ENCODE measurements around the gene RAB31.

DNA sequence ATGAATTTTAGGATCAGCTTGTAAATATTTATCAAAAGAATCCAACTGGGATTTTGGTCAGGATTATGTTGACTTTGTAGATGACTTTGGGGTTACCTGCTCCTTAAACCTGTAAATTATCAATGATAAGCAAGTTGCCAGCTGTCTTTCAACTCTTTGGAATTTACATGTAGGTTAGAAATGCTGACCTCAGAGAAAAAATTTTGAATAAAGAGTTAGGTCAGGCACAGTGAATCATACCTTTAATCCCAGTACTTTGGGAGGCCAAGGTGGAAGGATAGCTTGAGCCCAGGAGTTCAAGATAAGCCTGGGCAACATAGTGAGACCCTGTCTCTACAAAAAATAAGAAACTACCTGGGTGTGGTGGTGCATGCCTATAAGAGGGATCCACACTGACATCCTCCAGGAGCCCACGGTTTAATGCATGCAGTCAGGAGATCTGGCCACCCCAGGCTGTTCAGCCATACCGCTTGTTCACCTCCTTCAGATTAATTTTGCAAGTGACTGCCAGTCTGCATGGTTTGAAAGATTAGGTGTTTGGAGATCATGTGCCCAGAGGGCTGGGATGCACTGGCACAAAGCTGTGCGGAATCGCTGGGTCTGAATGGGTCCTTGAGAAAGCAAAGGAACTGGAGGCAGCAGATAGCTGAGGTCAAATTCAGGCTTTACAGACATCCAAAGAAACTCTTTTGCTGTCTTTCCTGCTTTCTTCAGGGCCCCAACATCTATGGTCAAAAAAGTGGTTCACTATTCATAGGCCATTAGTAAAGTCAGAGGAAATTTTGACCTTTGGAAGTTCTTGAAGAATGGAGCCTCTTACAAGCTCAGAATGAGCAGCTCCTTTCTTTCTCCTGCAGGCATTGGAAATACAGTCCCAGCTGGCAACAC, 94.3 kb downstream of the RAB31 start:
- TF ChIP-seq POLR2A (IDR thresholded peaks at IDR 0.05; ENCODE audit: low read depth) (no peak), CTCF (IDR thresholded peaks at IDR 0.05) (no peak)

All from esophagus muscularis mucosa (tissue), 3 donors.